ENCODE results near the gene THSD7B.

The THSD7B gene

GRCh38 chr2:136894007-136894634 lies 128.8 kb downstream of the THSD7B start:
- Histone ChIP-seq H3K9me3 (ENCODE audit: control insufficient read depth, low read length) (no peaks in the 10 kb centered on the region), H3K9ac (no peak overlapping the region), H2AFZ (no peak overlapping the region), H3K27ac (no peak overlapping the region), H3K4me3 (ENCODE audit: low read depth, low read length) (no peak overlapping the region), H3K36me3 (ENCODE audit: control insufficient read depth, insufficient read depth, low read length) (no peaks in the 10 kb centered on the region), H3K4me2 (ENCODE audit: low read length) (no peak overlapping the region), H3K27me3 (ENCODE audit: control insufficient read depth, insufficient read depth, low read length) (no peaks in the 10 kb centered on the region), H3K4me1 (no peaks in the 10 kb centered on the region), H3K79me2 (no peaks in the 10 kb centered on the region)
- no peak for TF ChIP-seq CTCF (IDR thresholded peaks at IDR 0.05)

- Histone ChIP-seq H3K36me3 (ENCODE audit: control insufficient read depth, insufficient read depth, low read length) (no peaks in the 10 kb centered on the region), H3K4me3 (ENCODE audit: low read depth, low read length) (no peak overlapping the region), H3K27ac (no peak overlapping the region), H3K4me1 (no peaks in the 10 kb centered on the region), H2AFZ (no peak overlapping the region), H3K79me2 (no peaks in the 10 kb centered on the region), H3K4me2 (ENCODE audit: low read length) (no peak overlapping the region), H3K9ac (no peak overlapping the region), H3K9me3 (ENCODE audit: control insufficient read depth, low read length) (no peaks in the 10 kb centered on the region), H3K27me3 (ENCODE audit: control insufficient read depth, insufficient read depth, low read length) (no peaks in the 10 kb centered on the region)
- TF ChIP-seq CTCF (IDR thresholded peaks at IDR 0.05): no peak
Observed at GRCh38 chr2:136901732-136902131, 136.4 kb downstream of the THSD7B start.

DNA sequence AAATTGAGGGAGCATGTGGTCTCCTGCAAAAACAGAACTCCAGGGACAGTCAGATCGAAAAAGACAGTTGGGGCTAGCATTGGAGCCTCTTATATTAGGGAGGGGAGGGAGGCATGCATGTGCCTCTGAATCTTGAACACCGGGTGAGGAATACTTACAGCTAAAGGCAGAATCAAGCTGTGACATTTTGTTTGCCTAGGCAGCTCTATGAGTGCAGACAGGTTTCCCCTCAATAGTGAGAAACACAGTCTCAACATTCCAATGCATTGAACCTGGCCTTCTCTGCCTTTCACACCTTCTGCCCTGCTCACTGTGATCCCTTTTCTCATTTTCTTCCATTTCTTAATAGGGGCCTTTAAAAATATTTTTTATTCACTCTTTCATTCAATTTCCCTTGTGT lies 140.4 kb downstream of the THSD7B start:
- H3K27ac ChIP-seq: no peak overlapping the region
- no peaks in the 10 kb centered on the region for H3K9me3 ChIP-seq (ENCODE audit: control insufficient read depth, low read length)
- H3K9ac ChIP-seq: no peak overlapping the region
- H3K27me3 ChIP-seq (ENCODE audit: control insufficient read depth, insufficient read depth, low read length): no peaks in the 10 kb centered on the region
- H3K4me3 ChIP-seq (ENCODE audit: low read depth, low read length): no peak overlapping the region
- no peaks in the 10 kb centered on the region for H3K79me2 ChIP-seq
- no peak for TF ChIP-seq CTCF (IDR thresholded peaks at IDR 0.05)
- no peak overlapping the region for H2AFZ ChIP-seq
- H3K36me3 ChIP-seq (ENCODE audit: control insufficient read depth, insufficient read depth, low read length): no peaks in the 10 kb centered on the region
- no peak overlapping the region for H3K4me2 ChIP-seq (ENCODE audit: low read length)
- H3K4me1 ChIP-seq: no peaks in the 10 kb centered on the region

DNA sequence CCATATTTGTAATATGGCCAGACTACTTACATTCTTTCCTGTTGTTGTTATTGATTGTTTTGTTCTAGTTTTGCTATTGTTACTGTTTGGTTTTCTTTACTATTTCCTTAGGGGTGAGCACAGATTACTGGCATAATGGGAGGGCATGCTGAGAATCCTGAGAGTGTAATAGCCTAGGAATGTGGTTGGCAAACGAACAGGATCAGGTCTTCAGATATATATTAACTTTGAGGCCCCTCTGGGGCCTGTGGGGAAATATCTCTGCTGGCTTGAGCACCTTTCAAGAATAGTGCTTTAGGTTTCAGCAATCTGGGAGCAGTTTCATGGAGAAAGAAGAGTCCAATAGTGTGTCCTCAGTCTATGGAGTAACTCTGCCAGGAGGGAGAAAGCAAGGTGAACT lies 144.4 kb downstream of the THSD7B start:
- no peak overlapping the region for H3K4me2 ChIP-seq (ENCODE audit: low read length)
- no peak overlapping the region for H3K27ac ChIP-seq
- no peak overlapping the region for H2AFZ ChIP-seq
- H3K4me1 ChIP-seq: no peaks in the 10 kb centered on the region
- H3K27me3 ChIP-seq (ENCODE audit: control insufficient read depth, insufficient read depth, low read length): no peaks in the 10 kb centered on the region
- no peak overlapping the region for H3K9ac ChIP-seq
- no peaks in the 10 kb centered on the region for H3K79me2 ChIP-seq
- TF ChIP-seq CTCF (IDR thresholded peaks at IDR 0.05): no peak
- H3K36me3 ChIP-seq (ENCODE audit: control insufficient read depth, insufficient read depth, low read length): no peaks in the 10 kb centered on the region
- no peaks in the 10 kb centered on the region for H3K9me3 ChIP-seq (ENCODE audit: control insufficient read depth, low read length)
- H3K4me3 ChIP-seq (ENCODE audit: low read depth, low read length): no peak overlapping the region

GRCh38 chr2:136916131-136916530 lies 150.8 kb downstream of the THSD7B start:
- Histone ChIP-seq H3K36me3 (ENCODE audit: control insufficient read depth, insufficient read depth, low read length) (no peaks in the 10 kb centered on the region), H3K79me2 (no peaks in the 10 kb centered on the region), H3K4me1 (no peaks in the 10 kb centered on the region), H3K9me3 (ENCODE audit: control insufficient read depth, low read length) (no peaks in the 10 kb centered on the region), H3K27me3 (ENCODE audit: control insufficient read depth, insufficient read depth, low read length) (no peaks in the 10 kb centered on the region), H3K4me3 (ENCODE audit: low read depth, low read length) (no peak overlapping the region), H3K9ac (no peak overlapping the region), H2AFZ (no peak overlapping the region), H3K27ac (no peak overlapping the region), H3K4me2 (ENCODE audit: low read length) (no peak overlapping the region)
- TF ChIP-seq CTCF (IDR thresholded peaks at IDR 0.05): no peak
